T-cell (primary cell): ENCODE data around the gene PPP1R10. TPM values are rescaled to one million over a fixed set of nuclear protein-coding genes. Genes with fewer than 3 reads are reported as not detected.

Source experiments
- ATAC-seq, 4 experiments: fragments of 200-7000 bp in 3 of 4; fragments of 150-1000 bp in 1 of 4; cut with Tn5 transposase; replicated peaks in 1 of 4; 1 replicate in 3 of 4; 2 replicates in 1 of 4; pipeline ENCODE4 v1.10.0; 2021; ENCODE audit warnings: moderate library complexity in 3 of 4, mild to moderate bottlenecking in 2 of 4, moderate number of reproducible peaks in 1 of 4
- CTCF ChIA-PET, 2 donors: fragments of 300-600 bp; sonication (Branson Sonifier 250); formaldehyde crosslinking; loops; one replicate each; lab custom pipeline; 2022; ENCODE audit warnings: antibody characterized with exemption in 2 of 2; lab: Charles Lee
- POLR2A ChIA-PET, 2 donors: fragments of 300-600 bp; sonication (Branson Sonifier 250); formaldehyde crosslinking; loops; one replicate each; lab custom pipeline; 2022; ENCODE audit warnings: antibody characterized with exemption in 2 of 2; lab: Charles Lee
- DNase-seq, 35 experiments: peaks; one replicate each; pipeline versions ENCODE4 v3.0.0 to v3.0.0-alpha.2; 2013 to 2023
- H3K27ac ChIP-seq: one replicate; pipeline ENCODE4 v1.5.1; 2013; ENCODE audit warnings: low read length
- H3K27me3 ChIP-seq, 2 experiments: replicated peaks in 1 of 2; 1 replicate in 1 of 2; 2 replicates in 1 of 2; pipeline versions ENCODE4 v1.6.1 to v1.7.0; 2013; ENCODE audit warnings: low read length in 1 of 2, mixed read lengths in 1 of 2; ENCODE audit not compliant: control insufficient read depth in 2 of 2, insufficient read depth in 2 of 2; ENCODE audit errors: extremely low read depth in 1 of 2
- H3K36me3 ChIP-seq, 2 donors: 1 replicate in 1 of 2; 2 replicates in 1 of 2; pipeline versions ENCODE4 v1.6.1 to v1.7.0; 2013; ENCODE audit warnings: low read length in 1 of 2; ENCODE audit not compliant: control insufficient read depth in 2 of 2, insufficient read depth in 1 of 2; ENCODE audit errors: extremely low read depth in 1 of 2
- H3K4me1 ChIP-seq, 2 experiments: 1 replicate in 1 of 2; 2 replicates in 1 of 2; pipeline versions ENCODE4 v1.6.1 to v1.7.0; 2013; ENCODE audit warnings: low read length in 2 of 2, mixed read lengths in 1 of 2; ENCODE audit not compliant: insufficient read depth in 2 of 2, control insufficient read depth in 1 of 2; ENCODE audit errors: extremely low read depth in 1 of 2
- H3K4me3 ChIP-seq, 2 donors: 1 replicate in 1 of 2; 2 replicates in 1 of 2; pipeline versions ENCODE4 v1.5.1 to v1.7.0; 2013; ENCODE audit warnings: mild to moderate bottlenecking in 2 of 2, low read length in 1 of 2, moderate library complexity in 1 of 2; ENCODE audit not compliant: control insufficient read depth in 1 of 2; ENCODE audit errors: extremely low read depth in 1 of 2
- H3K9me3 ChIP-seq: 2 replicates; pipeline ENCODE4 v1.7.0; 2013
- H3K27ac Mint-ChIP-seq, 2 donors: one replicate each; pipeline ENCODE4 v1.8.0; 2020 to 2021; ENCODE audit warnings: mild to moderate bottlenecking in 2 of 2, mixed read lengths in 2 of 2
- H3K27me3 Mint-ChIP-seq, 2 donors: one replicate each; pipeline ENCODE4 v1.8.0; 2021 to 2022; ENCODE audit warnings: mixed read lengths in 2 of 2
- H3K36me3 Mint-ChIP-seq: one replicate; pipeline ENCODE4 v1.8.0; 2021; ENCODE audit warnings: mixed read lengths
- H3K4me1 Mint-ChIP-seq, 3 donors: one replicate each; pipeline ENCODE4 v1.8.0; 2020 to 2022; ENCODE audit warnings: mixed read lengths in 3 of 3, mild to moderate bottlenecking in 1 of 3
- H3K4me3 Mint-ChIP-seq, 3 donors: one replicate each; pipeline ENCODE4 v1.8.0; 2020 to 2022; ENCODE audit warnings: mild to moderate bottlenecking in 3 of 3, mixed read lengths in 3 of 3, moderate library complexity in 3 of 3
- H3K9me3 Mint-ChIP-seq, 3 donors: one replicate each; pipeline ENCODE4 v1.8.0; 2020 to 2022; ENCODE audit warnings: mixed read lengths in 3 of 3
- WGBS: methylation state at CpG from one replicate; pipeline ENCODE4 v1.1.5; 2013; ENCODE audit warnings: missing lambda C conversion rate; ENCODE audit not compliant: insufficient coverage; 5-methylcytosine and 5-hydroxymethylcytosine counted together
- total RNA-seq, 35 experiments: library from RNA in 6 of 35; stranded (reverse) in 6 of 35; fragments of 120-200 nt in 1 of 35; gene quantifications; one replicate each; pipeline versions ENCODE4 v1.2.1 to v1.2.4 and lab custom pipeline; 2013 to 2026

The PPP1R10 gene
- total RNA-seq, 5 donors from 2014 or later (not counting 1 experiment from before 2014, with no cell fraction given) = 104 to 170 (median 163) TPM

- ATAC-seq (no peak), DNase-seq (no peak)
- H3K9me3 ChIP-seq = no peaks in the 10 kb centered on the region
- peaks cover 16 to 39% of the 10 kb centered on the region in 2 experiments for H3K4me1 ChIP-seq
- Mint-ChIP-seq H3K4me3 (peak overlapping the region; percentile 81 to 89 (median 85)), H3K36me3 (peaks cover 5% of the 10 kb centered on the region), H3K27ac (peak overlapping the region; percentile 89 to 91), H3K9me3 (no peaks in the 10 kb centered on the region), H3K27me3 (no peaks in the 10 kb centered on the region), H3K4me1 (peaks cover 29 to 36% (median 33%) of the 10 kb centered on the region in 3 donors)
- ChIA-PET POLR2A (no interaction called here), CTCF (interaction anchor here in 1 of 2 donors (0.9 kb wide), 1 partner anchor 134 kb away, joined by 3 read pairs; no protein-coding TSS in a partner anchor)
- WGBS = 90% methylated on average over 1 of the region's 1 CpG
- H3K27me3 ChIP-seq = no peaks in the 10 kb centered on the region
- H3K4me3 ChIP-seq = no peak overlapping the region
- no peak overlapping the region for H3K27ac ChIP-seq
- H3K36me3 ChIP-seq = peaks cover 1 to 8% of the 10 kb centered on the region in 2 donors
These were observed 28.9 kb upstream of the PPP1R10 start for GRCh38 chr6:30645989-30646388.

- no peak overlapping the region for H3K4me3 ChIP-seq
- no peaks in the 10 kb centered on the region for H3K27me3 Mint-ChIP-seq
- ATAC-seq (no peak), DNase-seq (no peak)
- ChIA-PET CTCF (interaction anchor here in 1 of 2 donors (0.6 kb wide), 2 partner anchors 46 to 162 kb away, joined by 3 to 4 read pairs; no protein-coding TSS in a partner anchor), POLR2A (no interaction called here)
- peaks cover 0 to 11% of the 10 kb centered on the region in 2 donors for H3K36me3 ChIP-seq
- H3K4me1 Mint-ChIP-seq = peaks cover 38 to 42% (median 42%) of the 10 kb centered on the region in 3 donors
- H3K27me3 ChIP-seq = no peaks in the 10 kb centered on the region
- H3K36me3 Mint-ChIP-seq = peaks cover 3% of the 10 kb centered on the region
- H3K4me1 ChIP-seq = peaks cover 21 to 46% of the 10 kb centered on the region in 2 experiments
- 90% methylated on average over 5 of the region's 5 CpGs for WGBS
- peak overlapping the region in 1 of 2 donors; percentile 34 for H3K27ac Mint-ChIP-seq
- H3K9me3 Mint-ChIP-seq = no peaks in the 10 kb centered on the region
- no peaks in the 10 kb centered on the region for H3K9me3 ChIP-seq
- H3K27ac ChIP-seq = no peak overlapping the region
- no peak overlapping the region for H3K4me3 Mint-ChIP-seq
These were observed 27.7 kb upstream of the PPP1R10 start for GRCh38 chr6:30644769-30645168.

GRCh38 chr6:30643656-30644055 is 26.6 kb upstream of the PPP1R10 start:
- Mint-ChIP-seq H3K4me1 (peaks cover 34 to 40% (median 38%) of the 10 kb centered on the region in 3 donors), H3K36me3 (peaks cover 3% of the 10 kb centered on the region), H3K27me3 (no peaks in the 10 kb centered on the region), H3K9me3 (no peaks in the 10 kb centered on the region), H3K27ac (peak overlapping the region in 1 of 2 donors; percentile 34), H3K4me3 (no peak overlapping the region)
- Histone ChIP-seq H3K36me3 (peaks cover 0 to 11% of the 10 kb centered on the region in 2 donors), H3K9me3 (no peaks in the 10 kb centered on the region), H3K4me1 (peaks cover 21 to 42% of the 10 kb centered on the region in 2 experiments), H3K27me3 (no peaks in the 10 kb centered on the region), H3K27ac (no peak overlapping the region), H3K4me3 (no peak overlapping the region)
- WGBS = no CpG with 5 or more reads among the region's 2 CpGs
- DNase-seq (no peak), ATAC-seq (no peak)
- ChIA-PET POLR2A (interaction anchor here in 1 of 2 donors (0.5 kb wide), 1 partner anchor 1039 kb away, joined by 7 read pairs; no protein-coding TSS in a partner anchor), CTCF (interaction anchor here in 1 of 2 donors (0.6 kb wide), 1 partner anchor 187 kb away, joined by 4 read pairs; no protein-coding TSS in a partner anchor)

GRCh38 chr6:30641048-30641447 is 24.0 kb upstream of the PPP1R10 start:
- Mint-ChIP-seq H3K4me3 (peak overlapping the region in 1 of 3 donors; percentile 25), H3K9me3 (no peaks in the 10 kb centered on the region), H3K4me1 (peaks cover 19 to 26% (median 25%) of the 10 kb centered on the region in 3 donors), H3K36me3 (peaks cover 3% of the 10 kb centered on the region), H3K27me3 (no peaks in the 10 kb centered on the region), H3K27ac (peak overlapping the region; percentile 61 to 89)
- H3K4me1 ChIP-seq = peaks cover 12 to 21% of the 10 kb centered on the region in 2 experiments
- H3K27me3 ChIP-seq = no peaks in the 10 kb centered on the region
- H3K36me3 ChIP-seq = peaks cover 4 to 11% of the 10 kb centered on the region in 2 donors
- H3K27ac ChIP-seq = no peak overlapping the region
- no peak overlapping the region for H3K4me3 ChIP-seq
- H3K9me3 ChIP-seq = no peaks in the 10 kb centered on the region
- DNase-seq (peak in 6 of 35 experiments; percentile 6 to 13 (median 10)), ATAC-seq (peak; percentile 59 to 83 (median 75))
- no CpG with 5 or more reads among the region's 1 CpG for WGBS
- ChIA-PET CTCF (interaction anchor here in 1 of 2 donors (0.9 kb wide), 1 partner anchor 90 kb away, joined by 3 read pairs; no protein-coding TSS in a partner anchor), POLR2A (interaction anchor here in 1 of 2 donors (0.8 to 1.1 kb wide), 3 partner anchors 7 to 30 kb away, joined by 3 to 4 read pairs (median 3); no protein-coding TSS in a partner anchor)

- peaks cover 10 to 17% of the 10 kb centered on the region in 2 experiments for H3K4me1 ChIP-seq
- no peaks in the 10 kb centered on the region for H3K27me3 ChIP-seq
- Mint-ChIP-seq H3K4me1 (peaks cover 15 to 20% (median 19%) of the 10 kb centered on the region in 3 donors), H3K36me3 (peaks cover 6% of the 10 kb centered on the region), H3K27ac (peak overlapping the region in 1 of 2 donors; percentile 61), H3K27me3 (no peaks in the 10 kb centered on the region), H3K4me3 (no peak overlapping the region), H3K9me3 (no peaks in the 10 kb centered on the region)
- H3K27ac ChIP-seq = no peak overlapping the region
- peak in 2 of 35 experiments; percentile 5 to 22 for DNase-seq
- 56% methylated on average over 3 of the region's 10 CpGs for WGBS
- ChIA-PET CTCF (interaction anchor here in 1 of 2 donors (0.5 to 1.1 kb wide), 3 partner anchors 18 to 90 kb away, joined by 3 read pairs; no protein-coding TSS in a partner anchor), POLR2A (interaction anchor here in 1 of 2 donors (0.8 kb wide), 1 partner anchor 28 kb away, joined by 3 read pairs; no protein-coding TSS in a partner anchor)
- H3K9me3 ChIP-seq = no peaks in the 10 kb centered on the region
- peaks cover 4 to 11% of the 10 kb centered on the region in 2 donors for H3K36me3 ChIP-seq
- H3K4me3 ChIP-seq = no peak overlapping the region
- peak in 3 of 4 experiments; percentile 42 to 68 (median 43) for ATAC-seq
These were observed 23.4 kb upstream of the PPP1R10 start for GRCh38 chr6:30640481-30640880.

- ATAC-seq = no peak
- DNase-seq = no peak
- peaks cover 3 to 5% of the 10 kb centered on the region in 2 experiments for H3K4me1 ChIP-seq
- H3K36me3 ChIP-seq = peaks cover 9 to 10% of the 10 kb centered on the region in 2 donors
- no peaks in the 10 kb centered on the region for H3K9me3 ChIP-seq
- ChIA-PET POLR2A (no interaction called here), CTCF (no interaction called here)
- Mint-ChIP-seq H3K27me3 (no peaks in the 10 kb centered on the region), H3K36me3 (peaks cover 26% of the 10 kb centered on the region), H3K27ac (peak overlapping the region in 1 of 2 donors; percentile 8), H3K9me3 (no peaks in the 10 kb centered on the region), H3K4me3 (no peak overlapping the region), H3K4me1 (peaks cover 6 to 8% (median 7%) of the 10 kb centered on the region in 3 donors)
- no peak overlapping the region for H3K27ac ChIP-seq
- H3K27me3 ChIP-seq = no peaks in the 10 kb centered on the region
- H3K4me3 ChIP-seq = no peak overlapping the region
- 93% methylated on average over 3 of the region's 3 CpGs for WGBS
These were observed 18.8 kb upstream of the PPP1R10 start for GRCh38 chr6:30635834-30636233.
